Thoracic aorta (tissue), 2 donors: Measurements from ENCODE around the gene MLIP. TPM values are rescaled to one million over a fixed set of nuclear protein-coding genes. Genes with fewer than 3 reads are reported as not detected.

Source experiments
- ATAC-seq: fragments of 150-250 bp; one replicate; pipeline ENCODE4 v1.8.0; 2017; ENCODE audit warnings: low read depth; ENCODE audit not compliant: insufficient number of reproducible peaks, low FRiP score
- DNase-seq: peaks from one replicate; pipeline ENCODE4 v3.0.0-alpha.2; 2020; ENCODE audit warnings: low spot score
- H3K27ac ChIP-seq, 2 donors: fragments of 200-600 bp; sonication (generic); 1 replicate in 1 of 2; 2 replicates in 1 of 2; pipeline ENCODE4 v1.5.1; 2016; ENCODE audit warnings: mild to moderate bottlenecking in 2 of 2, moderate library complexity in 2 of 2
- H3K27me3 ChIP-seq: fragments of 200-600 bp; sonication (generic); replicated peaks from 2 replicates; pipeline ENCODE4 v1.6.0; 2016; ENCODE audit warnings: mild to moderate bottlenecking; ENCODE audit not compliant: insufficient read depth
- H3K36me3 ChIP-seq: fragments of 200-600 bp; sonication (generic); one replicate; pipeline ENCODE4 v1.5.1; 2016
- H3K4me1 ChIP-seq, 2 donors: fragments of 200-600 bp; sonication (generic); 1 replicate in 1 of 2; 2 replicates in 1 of 2; pipeline versions ENCODE4 v1.5.1 to v1.6.0; 2016; ENCODE audit warnings: low read depth in 2 of 2, mild to moderate bottlenecking in 1 of 2; ENCODE audit not compliant: control insufficient read depth in 1 of 2
- H3K4me3 ChIP-seq: fragments of 200-600 bp; sonication (generic); 2 replicates; pipeline ENCODE4 v1.5.1; 2016; ENCODE audit warnings: mild to moderate bottlenecking
- H3K9me3 ChIP-seq: fragments of 200-600 bp; sonication (generic); 2 replicates; pipeline ENCODE4 v1.5.1; 2016
- total RNA-seq, 2 donors: library from RNA; depleted of rRNA; stranded (reverse); fragments of >200 nt; gene quantifications; one replicate each; pipeline versions ENCODE4 v1.1.0 to v1.2.3, GENCODE V29; 2016
- TF ChIP-seq, protein P1 (sequence below): fragments of 200-600 bp; sonication (generic); IDR thresholded peaks from one replicate; pipeline ENCODE4 v1.5.1; 2019; ENCODE audit warnings: antibody characterized with exemption

The MLIP gene
- total RNA-seq, 2 donors from 2014 or later: 1.8 TPM; not detected in 1

GRCh38 chr6:54310377-54311152, 199.3 kb downstream of the MLIP start:
- Histone ChIP-seq H3K4me3 (no peak overlapping the region), H3K27ac (no peak overlapping the region), H3K36me3 (no peaks in the 10 kb centered on the region), H3K9me3 (no peaks in the 10 kb centered on the region), H3K4me1 (no peaks in the 10 kb centered on the region), H3K27me3 (no peaks in the 10 kb centered on the region)
- ATAC-seq (no peak), DNase-seq (no peak)
- TF ChIP-seq, protein P1, sequence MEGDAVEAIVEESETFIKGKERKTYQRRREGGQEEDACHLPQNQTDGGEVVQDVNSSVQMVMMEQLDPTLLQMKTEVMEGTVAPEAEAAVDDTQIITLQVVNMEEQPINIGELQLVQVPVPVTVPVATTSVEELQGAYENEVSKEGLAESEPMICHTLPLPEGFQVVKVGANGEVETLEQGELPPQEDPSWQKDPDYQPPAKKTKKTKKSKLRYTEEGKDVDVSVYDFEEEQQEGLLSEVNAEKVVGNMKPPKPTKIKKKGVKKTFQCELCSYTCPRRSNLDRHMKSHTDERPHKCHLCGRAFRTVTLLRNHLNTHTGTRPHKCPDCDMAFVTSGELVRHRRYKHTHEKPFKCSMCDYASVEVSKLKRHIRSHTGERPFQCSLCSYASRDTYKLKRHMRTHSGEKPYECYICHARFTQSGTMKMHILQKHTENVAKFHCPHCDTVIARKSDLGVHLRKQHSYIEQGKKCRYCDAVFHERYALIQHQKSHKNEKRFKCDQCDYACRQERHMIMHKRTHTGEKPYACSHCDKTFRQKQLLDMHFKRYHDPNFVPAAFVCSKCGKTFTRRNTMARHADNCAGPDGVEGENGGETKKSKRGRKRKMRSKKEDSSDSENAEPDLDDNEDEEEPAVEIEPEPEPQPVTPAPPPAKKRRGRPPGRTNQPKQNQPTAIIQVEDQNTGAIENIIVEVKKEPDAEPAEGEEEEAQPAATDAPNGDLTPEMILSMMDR: no peak

GRCh38 chr6:54315656-54316055, 204.4 kb downstream of the MLIP start:
- no peaks in the 10 kb centered on the region for H3K36me3 ChIP-seq
- no peaks in the 10 kb centered on the region for H3K9me3 ChIP-seq
- no peaks in the 10 kb centered on the region for H3K27me3 ChIP-seq
- H3K4me3 ChIP-seq: no peak overlapping the region
- TF ChIP-seq, protein P1: no peak
- no peaks in the 10 kb centered on the region for H3K4me1 ChIP-seq
- H3K27ac ChIP-seq: no peak overlapping the region
- no peak for DNase-seq
- no peak for ATAC-seq

Other genes with a start within 250 kb of the MLIP start
- gene TINAG, start 197.0 kb downstream of the MLIP start, total RNA-seq: not detected